Thyroid gland (tissue), 4 donors: ENCODE measurements around the gene PLAC9. TPM values are rescaled to one million over a fixed set of nuclear protein-coding genes. Genes with fewer than 3 reads are reported as not detected.
A peak's percentile ranks its signal among the peaks of the same experiment; 100 is the strongest.

Experiments
- DNase-seq, 2 donors: peaks; one replicate each; pipeline ENCODE4 v3.0.0-alpha.2; 2019
- H3K27ac ChIP-seq, 3 donors: fragments of 200-600 bp; sonication (generic); 1 replicate in 2 of 3; 2 replicates in 1 of 3; pipeline ENCODE4 v1.5.1; 2016 to 2019; ENCODE audit warnings: mild to moderate bottlenecking in 1 of 3, moderate library complexity in 1 of 3
- H3K27me3 ChIP-seq: fragments of 200-600 bp; sonication (generic); one replicate; pipeline ENCODE4 v1.5.1; 2019
- H3K36me3 ChIP-seq, 2 donors: fragments of 200-600 bp; sonication (generic); one replicate each; pipeline ENCODE4 v1.5.1; 2016 to 2019
- H3K4me1 ChIP-seq, 2 donors: fragments of 200-600 bp; sonication (generic); one replicate each; pipeline ENCODE4 v1.5.1; 2017 to 2019
- H3K4me3 ChIP-seq, 3 donors: fragments of 200-600 bp; sonication (generic); replicated peaks in 1 of 3; 1 replicate in 2 of 3; 2 replicates in 1 of 3; pipeline ENCODE4 v1.5.1; 2016; ENCODE audit warnings: mild to moderate bottlenecking in 1 of 3
- H3K9me3 ChIP-seq: fragments of 200-600 bp; sonication (generic); one replicate; pipeline ENCODE4 v1.5.1; 2017
- POLR2A ChIP-seq, 2 donors: fragments of 450-650 bp; IDR thresholded peaks; one replicate each; pipeline ENCODE4 v1.6.1; 2017; ENCODE audit warnings: antibody characterized with exemption in 2 of 2, mild to moderate bottlenecking in 2 of 2, moderate library complexity in 1 of 2
- WGBS, 2 donors: methylation state at CpG; one replicate each; pipeline ENCODE4 v1.1.5; 2017; 5-methylcytosine and 5-hydroxymethylcytosine counted together
- intact Hi-C: fragments of 100-400 bp; cut with DNase I; formaldehyde crosslinking; loops from one replicate; pipeline ENCODE4 v1.15.1; 2023
- total RNA-seq, 4 donors: library from RNA; depleted of rRNA; stranded (reverse); fragments of >200 nt; gene quantifications; one replicate each; pipeline ENCODE4 v1.2.3, GENCODE V29; 2016
- TF ChIP-seq, protein P1 (sequence below), 6 experiments: fragments of 200-600 bp in 3 of 6; fragments of 450-650 bp in 3 of 6; sonication (generic) in 3 of 6; IDR thresholded peaks; one replicate each; pipeline ENCODE4 v1.5.1; 2016 to 2019; ENCODE audit warnings: antibody characterized with exemption in 6 of 6, mild to moderate bottlenecking in 2 of 6, inconsistent platforms in 1 of 6, moderate library complexity in 1 of 6

PLAC9 gene
- total RNA-seq, 4 donors from 2014 or later, result 5.5 to 65.6 (median 33.6) TPM

- intact Hi-C loops, result no loop called here
- no peak for DNase-seq
- no peaks in the 10 kb centered on the region for H3K27me3 ChIP-seq
- H3K4me1 ChIP-seq, result peaks cover 12 to 40% of the 10 kb centered on the region in 2 donors
- no peak overlapping the region for H3K27ac ChIP-seq
- no peaks in the 10 kb centered on the region for H3K9me3 ChIP-seq
- H3K36me3 ChIP-seq, result no peaks in the 10 kb centered on the region
- no peak overlapping the region for H3K4me3 ChIP-seq
- TF ChIP-seq POLR2A (IDR thresholded peaks at IDR 0.05), result no peak
- TF ChIP-seq, protein P1, sequence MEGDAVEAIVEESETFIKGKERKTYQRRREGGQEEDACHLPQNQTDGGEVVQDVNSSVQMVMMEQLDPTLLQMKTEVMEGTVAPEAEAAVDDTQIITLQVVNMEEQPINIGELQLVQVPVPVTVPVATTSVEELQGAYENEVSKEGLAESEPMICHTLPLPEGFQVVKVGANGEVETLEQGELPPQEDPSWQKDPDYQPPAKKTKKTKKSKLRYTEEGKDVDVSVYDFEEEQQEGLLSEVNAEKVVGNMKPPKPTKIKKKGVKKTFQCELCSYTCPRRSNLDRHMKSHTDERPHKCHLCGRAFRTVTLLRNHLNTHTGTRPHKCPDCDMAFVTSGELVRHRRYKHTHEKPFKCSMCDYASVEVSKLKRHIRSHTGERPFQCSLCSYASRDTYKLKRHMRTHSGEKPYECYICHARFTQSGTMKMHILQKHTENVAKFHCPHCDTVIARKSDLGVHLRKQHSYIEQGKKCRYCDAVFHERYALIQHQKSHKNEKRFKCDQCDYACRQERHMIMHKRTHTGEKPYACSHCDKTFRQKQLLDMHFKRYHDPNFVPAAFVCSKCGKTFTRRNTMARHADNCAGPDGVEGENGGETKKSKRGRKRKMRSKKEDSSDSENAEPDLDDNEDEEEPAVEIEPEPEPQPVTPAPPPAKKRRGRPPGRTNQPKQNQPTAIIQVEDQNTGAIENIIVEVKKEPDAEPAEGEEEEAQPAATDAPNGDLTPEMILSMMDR (IDR thresholded peaks at IDR 0.05), result no peak
- 79 to 85% methylated on average over 4 of the region's 4 CpGs for WGBS, 2 donors
These were observed 50.9 kb downstream of the PLAC9 start for GRCh38 chr10:80183436-80183835.

DNA sequence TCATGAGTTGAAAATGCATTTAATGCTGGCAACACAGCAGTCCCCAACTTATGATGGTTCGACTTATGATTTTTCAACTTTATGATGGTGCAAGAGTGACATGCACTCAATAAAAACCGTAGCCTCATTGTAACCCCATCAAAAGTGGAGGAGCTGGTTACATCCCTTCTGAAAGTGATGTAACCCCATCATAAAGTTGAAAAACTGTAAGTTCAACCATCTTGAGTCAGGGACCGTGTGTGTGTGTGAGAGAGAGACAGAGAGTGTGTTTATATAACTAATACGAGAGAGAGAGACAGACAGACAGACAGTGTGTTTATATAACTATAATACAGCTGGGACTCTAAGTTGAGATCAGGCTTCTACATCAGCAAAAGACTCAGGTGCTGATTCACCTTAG lies 51.8 kb downstream of the PLAC9 start:
- intact Hi-C loops, result no loop called here
- DNase-seq, result no peak
- Histone ChIP-seq H3K4me3 (no peak overlapping the region), H3K9me3 (no peaks in the 10 kb centered on the region), H3K27me3 (no peaks in the 10 kb centered on the region), H3K27ac (no peak overlapping the region), H3K36me3 (no peaks in the 10 kb centered on the region), H3K4me1 (peaks cover 21 to 44% of the 10 kb centered on the region in 2 donors)
- TF ChIP-seq, protein P1 (IDR thresholded peaks at IDR 0.05), result no peak
- no peak for TF ChIP-seq POLR2A (IDR thresholded peaks at IDR 0.05)
- WGBS, 2 donors, result 73 to 79% methylated on average over 4 of the region's 4 CpGs

- DNase-seq, result no peak
- intact Hi-C loops, result no loop called here
- TF ChIP-seq POLR2A (IDR thresholded peaks at IDR 0.05), result no peak
- TF ChIP-seq, protein P1 (IDR thresholded peaks at IDR 0.05), result no peak
- no peak overlapping the region for H3K4me3 ChIP-seq
- no peaks in the 10 kb centered on the region for H3K36me3 ChIP-seq
- no peaks in the 10 kb centered on the region for H3K27me3 ChIP-seq
- 85 to 90% methylated on average over 5 of the region's 5 CpGs for WGBS, 2 donors
- peaks cover 27 to 52% of the 10 kb centered on the region in 2 donors for H3K4me1 ChIP-seq
- H3K9me3 ChIP-seq, result no peaks in the 10 kb centered on the region
- H3K27ac ChIP-seq, result no peak overlapping the region
These were observed 53.2 kb downstream of the PLAC9 start for GRCh38 chr10:80185578-80186299.

DNA sequence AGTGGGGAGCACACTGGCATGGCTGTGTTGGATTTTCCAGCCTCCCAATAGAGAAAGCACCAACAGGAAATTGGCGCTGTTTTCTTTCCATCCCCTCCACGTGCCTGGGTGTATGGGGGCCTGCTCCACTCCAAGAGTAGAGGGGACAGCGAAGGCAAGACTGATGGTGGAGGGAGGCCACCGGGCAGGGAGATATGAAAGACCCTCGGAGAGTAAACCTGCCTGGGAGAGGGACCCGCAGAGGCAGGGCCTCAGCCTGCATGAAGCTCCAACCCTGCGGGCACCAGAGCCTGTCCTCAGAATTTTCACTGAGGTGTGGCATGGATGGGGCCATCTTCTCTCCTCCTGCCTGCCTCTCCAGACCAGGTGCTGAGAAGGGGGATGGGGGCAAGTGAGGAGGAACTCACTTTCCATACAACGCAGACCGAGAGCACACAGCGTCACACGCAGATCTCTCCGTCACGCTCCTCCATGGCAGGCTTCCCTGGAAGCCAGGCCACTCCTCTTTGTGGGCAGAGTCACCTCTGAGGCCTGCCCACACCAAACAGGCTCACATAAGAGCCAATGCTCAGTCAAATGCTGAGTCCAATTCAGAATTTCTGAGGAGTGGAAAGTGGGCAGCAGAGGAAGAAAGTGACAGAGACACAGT lies 54.0 kb downstream of the PLAC9 start:
- Histone ChIP-seq H3K27me3 (no peaks in the 10 kb centered on the region), H3K4me1 (peaks cover 27 to 53% of the 10 kb centered on the region in 2 donors), H3K36me3 (no peaks in the 10 kb centered on the region), H3K27ac (no peak overlapping the region), H3K4me3 (no peak overlapping the region), H3K9me3 (no peaks in the 10 kb centered on the region)
- TF ChIP-seq, protein P1 (IDR thresholded peaks at IDR 0.05), result no peak
- no peak for TF ChIP-seq POLR2A (IDR thresholded peaks at IDR 0.05)
- WGBS, 2 donors, result 69 to 71% methylated on average over 12 to 13 of the region's 13 CpGs
- DNase-seq, result peak; percentile 35 to 47
- intact Hi-C loops, result no loop called here

- no peak overlapping the region for H3K4me3 ChIP-seq
- 94 to 96% methylated on average over 2 of the region's 2 CpGs for WGBS, 2 donors
- intact Hi-C loops, result no loop called here
- no peak for DNase-seq
- TF ChIP-seq POLR2A (IDR thresholded peaks at IDR 0.05), result no peak
- TF ChIP-seq, protein P1 (IDR thresholded peaks at IDR 0.05), result no peak
- no peaks in the 10 kb centered on the region for H3K27me3 ChIP-seq
- H3K9me3 ChIP-seq, result no peaks in the 10 kb centered on the region
- no peaks in the 10 kb centered on the region for H3K36me3 ChIP-seq
- no peak overlapping the region for H3K27ac ChIP-seq
- H3K4me1 ChIP-seq, result peaks cover 27 to 57% of the 10 kb centered on the region in 2 donors
These were observed 54.5 kb downstream of the PLAC9 start for GRCh38 chr10:80187060-80187459.
